KOPT-K1 (cell line): Measurements from ENCODE around the gene FUT7.

Source experiments
- H3K27ac ChIP-seq: fragments of 200-600 bp; sonication (generic); 2 replicates; pipeline ENCODE4 v1.5.1; 2016; ENCODE audit warnings: antibody characterized with exemption, mild to moderate bottlenecking, low read depth, low read length; ENCODE audit not compliant: poor library complexity, severe bottlenecking
- H3K36me3 ChIP-seq: fragments of 200-600 bp; sonication (generic); 2 replicates; pipeline ENCODE4 v1.5.1; 2017; ENCODE audit warnings: antibody characterized with exemption, mild to moderate bottlenecking, low read length, moderate library complexity; ENCODE audit not compliant: insufficient read depth
- H3K9me3 ChIP-seq: fragments of 200-600 bp; sonication (generic); 2 replicates; pipeline ENCODE4 v1.5.1; 2017; ENCODE audit warnings: antibody characterized with exemption, low read length, mild to moderate bottlenecking; ENCODE audit not compliant: insufficient read depth, poor library complexity, severe bottlenecking

The FUT7 gene

GRCh38 chr9:136985027-136985602 lies 46.8 kb downstream of the FUT7 start:
- no peaks in the 10 kb centered on the region for H3K9me3 ChIP-seq
- no peak overlapping the region for H3K27ac ChIP-seq
- no peaks in the 10 kb centered on the region for H3K36me3 ChIP-seq

DNA sequence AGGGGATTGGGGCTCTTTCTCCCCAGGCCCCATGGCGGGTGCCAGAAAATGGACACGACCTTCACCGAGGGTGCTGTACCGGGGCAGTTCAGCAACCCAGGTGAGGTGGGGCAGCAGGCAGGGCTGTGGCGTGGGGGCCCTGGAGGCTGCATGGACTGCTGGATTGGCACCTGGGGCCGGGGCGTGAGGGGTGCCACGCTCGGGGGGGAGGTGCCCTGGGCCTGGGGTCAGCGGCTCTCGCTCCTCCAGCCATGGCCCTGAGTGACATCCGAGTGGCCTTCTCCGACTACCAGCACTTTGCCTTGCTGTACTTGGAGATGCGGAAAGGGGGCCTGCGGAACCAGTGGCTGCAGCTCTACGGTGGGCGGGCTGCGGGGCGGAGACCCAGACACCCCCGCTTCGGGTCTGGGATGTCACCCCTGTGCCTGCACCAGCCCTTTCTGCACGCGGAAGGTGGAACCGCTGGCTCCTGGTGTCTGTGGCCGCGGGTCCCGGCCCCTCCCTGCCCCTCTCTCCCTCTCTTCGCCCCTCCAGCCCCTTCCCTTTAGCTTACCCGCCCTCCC lies 47.3 kb downstream of the FUT7 start:
- H3K27ac ChIP-seq, result no peak overlapping the region
- H3K9me3 ChIP-seq, result no peaks in the 10 kb centered on the region
- no peaks in the 10 kb centered on the region for H3K36me3 ChIP-seq

- Histone ChIP-seq H3K36me3 (no peaks in the 10 kb centered on the region), H3K27ac (no peak overlapping the region), H3K9me3 (no peaks in the 10 kb centered on the region)
Observed at GRCh38 chr9:136983656-136984314, 48.1 kb downstream of the FUT7 start.

- Histone ChIP-seq H3K36me3 (no peaks in the 10 kb centered on the region), H3K9me3 (no peaks in the 10 kb centered on the region), H3K27ac (no peak overlapping the region)
Observed at GRCh38 chr9:136983167-136983566, 48.7 kb downstream of the FUT7 start.

DNA sequence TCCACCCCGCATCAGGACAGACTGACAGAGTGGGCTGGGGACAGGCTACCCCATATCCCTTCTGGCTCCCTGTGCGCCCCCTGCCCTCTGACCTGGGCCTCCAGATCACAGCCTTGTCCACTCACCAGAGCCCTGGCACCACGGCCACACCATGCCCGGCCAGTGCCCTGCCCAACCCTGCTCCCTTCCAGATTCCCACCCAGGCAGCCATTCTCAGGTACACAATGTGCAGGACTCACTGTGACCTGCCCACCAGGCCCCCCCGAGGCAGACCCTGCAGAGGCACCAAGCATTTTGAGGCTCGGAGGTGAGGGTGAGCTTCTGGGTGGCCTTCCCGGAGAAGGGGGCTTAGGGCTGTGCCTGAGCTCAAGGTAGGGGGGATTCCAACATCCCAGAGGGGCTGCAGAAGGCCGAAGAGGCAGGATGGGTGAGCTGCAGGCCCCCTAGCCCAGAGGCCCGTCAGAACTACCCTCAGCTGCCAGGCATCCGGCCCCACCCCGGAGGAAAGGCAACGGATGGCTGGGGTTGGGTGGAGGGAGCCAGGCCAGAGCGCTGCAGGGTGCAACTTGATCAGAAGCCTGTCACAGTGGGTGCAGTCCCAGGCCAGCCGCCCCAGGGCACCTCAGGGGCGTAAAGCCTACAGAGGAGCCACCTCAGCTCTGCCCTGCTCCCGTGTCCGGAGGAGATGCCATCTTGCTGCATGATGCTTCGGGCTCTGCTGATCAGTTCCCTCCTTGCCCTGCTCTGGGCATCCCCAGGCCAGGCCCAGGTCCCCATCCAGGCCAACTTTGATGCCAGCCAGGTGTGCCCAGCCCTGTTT lies 49.4 kb downstream of the FUT7 start, which contains the start of gene LCNL1:
Gene LCNL1, plus strand, starts transcription at position 762 of the 820 bp plus-strand sequence. CDS start 594 bp downstream, outside the sequence.
- Histone ChIP-seq H3K9me3 (no peaks in the 10 kb centered on the region), H3K27ac (no peak within 1 kb of the TSS), H3K36me3 (no peaks in the 10 kb centered on the region)

DNA sequence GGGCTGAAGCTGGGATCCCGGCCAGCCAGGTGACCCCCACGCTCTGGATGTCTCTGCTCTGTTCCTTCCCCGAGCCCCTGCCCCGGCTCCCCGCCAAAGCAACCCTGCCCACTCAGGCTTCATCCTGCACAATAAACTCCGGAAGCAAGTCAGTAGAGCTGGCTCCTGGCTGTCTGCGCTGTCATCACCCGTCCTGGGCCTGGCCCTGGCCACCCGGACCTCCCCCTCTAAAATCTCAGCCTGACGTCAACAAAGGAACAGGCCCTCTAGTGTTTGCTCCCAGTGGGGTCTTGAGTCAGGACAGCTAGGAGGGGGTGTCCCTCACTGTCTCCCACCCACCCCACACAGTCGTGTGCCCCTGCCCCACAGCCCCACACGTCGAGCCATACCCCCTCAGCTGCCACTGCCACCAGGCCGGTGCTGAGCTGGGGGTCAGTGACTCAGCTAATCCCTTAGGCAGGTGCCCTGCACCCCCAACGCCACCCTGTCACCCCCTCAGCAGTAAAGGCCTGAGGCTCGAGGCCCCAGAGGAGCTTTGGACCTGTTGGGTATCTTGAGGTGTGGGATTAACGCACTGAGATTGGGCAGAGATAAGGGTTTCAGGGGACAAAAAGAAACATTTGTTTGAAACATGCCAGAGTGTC lies 50.2 kb downstream of the FUT7 start:
- no peak overlapping the region for H3K27ac ChIP-seq
- no peaks in the 10 kb centered on the region for H3K9me3 ChIP-seq
- H3K36me3 ChIP-seq, result no peaks in the 10 kb centered on the region

DNA sequence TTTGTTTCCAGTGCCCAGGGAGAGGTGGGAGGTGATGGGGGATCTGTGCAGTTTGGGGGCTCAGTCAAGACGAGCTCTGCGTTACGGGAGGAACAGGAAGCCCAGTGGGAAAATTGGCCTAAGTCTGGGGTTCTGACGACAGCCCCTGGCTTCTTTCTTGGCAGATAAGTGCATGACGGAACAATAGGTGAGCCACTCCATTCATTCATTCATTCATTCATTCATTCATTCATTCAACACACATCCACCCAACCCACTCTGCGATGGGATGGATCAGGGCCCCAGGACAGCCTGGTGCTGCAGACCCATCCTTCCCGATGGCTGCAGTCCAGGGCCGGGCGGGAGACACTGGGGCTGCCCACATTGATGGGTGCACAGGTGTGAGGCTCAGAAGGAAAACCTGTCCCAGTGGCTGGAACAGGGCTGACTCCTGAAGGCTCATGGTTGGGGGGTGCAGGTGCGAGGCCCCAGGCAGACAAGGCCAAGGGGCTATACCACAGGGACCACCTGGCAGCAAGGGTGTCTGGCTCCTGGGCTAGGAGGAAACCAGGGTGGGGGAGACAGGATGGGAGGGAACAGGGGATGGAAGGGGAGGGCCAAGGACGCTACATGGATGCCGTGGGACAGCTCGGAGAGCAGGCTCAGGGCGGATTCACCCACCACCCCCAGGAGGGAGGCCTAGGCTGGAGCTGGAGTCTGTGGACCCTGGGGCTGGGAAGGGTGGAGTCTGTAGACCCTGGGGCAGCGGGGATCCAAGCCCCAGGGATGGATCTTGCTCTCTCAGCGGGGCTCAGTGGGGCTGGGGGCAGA lies 51.0 kb downstream of the FUT7 start:
- H3K36me3 ChIP-seq, result no peaks in the 10 kb centered on the region
- no peak overlapping the region for H3K27ac ChIP-seq

More for the DNA sequence above, 51.0 kb downstream of the FUT7 start:
- no peaks in the 10 kb centered on the region for H3K9me3 ChIP-seq
